GM19099 (cell line): Measurements from ENCODE around the gene DSCAML1.

Source experiments
- POLR2A ChIP-seq: IDR thresholded peaks from 3 replicates; pipeline ENCODE4 v1.6.1; 2011; ENCODE audit warnings: low read depth; ENCODE audit not compliant: insufficient read length; ENCODE audit errors: extremely low read depth

DSCAML1 gene

DNA sequence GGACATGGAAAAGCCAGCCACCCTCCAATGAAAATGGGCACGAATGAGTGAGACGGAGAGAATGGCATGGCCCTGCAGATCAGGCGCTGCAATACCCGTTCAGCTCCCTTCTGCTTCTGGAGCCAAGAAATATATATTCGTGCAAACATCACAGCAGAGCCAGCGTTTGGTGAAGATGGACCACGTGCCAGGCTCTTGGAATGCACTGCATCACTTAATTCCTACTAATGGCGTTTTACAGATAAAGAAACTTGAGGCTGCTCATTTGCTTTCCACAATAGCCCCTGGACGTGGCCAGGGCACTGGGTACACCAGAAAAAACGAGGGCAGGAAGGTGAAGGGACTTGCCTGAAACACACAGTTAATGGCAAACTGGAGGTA is 29.2 kb upstream of the DSCAML1 start:
- TF ChIP-seq POLR2A: no peak

DNA sequence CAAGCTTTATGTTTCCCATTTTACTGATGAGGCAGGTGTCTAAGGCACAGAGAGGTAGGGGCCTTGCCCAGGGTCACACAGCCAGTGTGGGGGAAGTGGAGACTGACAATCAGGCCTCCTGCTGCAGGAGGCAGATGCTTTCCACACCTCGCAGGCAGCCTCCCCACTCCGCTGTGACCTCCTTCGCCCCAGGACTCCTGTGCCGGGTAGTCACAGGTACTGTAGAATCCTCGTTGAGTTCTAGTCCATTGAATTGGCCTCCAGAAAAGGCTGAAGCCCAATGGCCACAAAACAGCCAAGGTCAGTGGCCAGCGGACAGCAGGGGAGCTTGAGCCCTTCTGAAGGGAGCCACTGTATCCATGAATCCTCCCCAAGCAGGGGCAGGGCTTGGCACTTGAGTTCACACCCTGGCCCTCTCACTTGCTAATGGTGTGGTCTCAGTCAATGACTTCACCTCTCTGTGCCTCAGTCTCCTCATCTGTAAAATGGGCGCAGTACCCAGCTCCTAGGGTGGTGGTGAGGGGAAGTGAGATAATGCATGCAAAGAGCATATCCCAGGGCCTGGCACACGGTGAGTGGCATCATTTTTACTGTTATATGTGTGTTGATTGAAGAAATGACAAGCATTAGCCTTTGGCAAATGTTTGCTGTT is 28.6 kb upstream of the DSCAML1 start:
- no peak for TF ChIP-seq POLR2A

DNA sequence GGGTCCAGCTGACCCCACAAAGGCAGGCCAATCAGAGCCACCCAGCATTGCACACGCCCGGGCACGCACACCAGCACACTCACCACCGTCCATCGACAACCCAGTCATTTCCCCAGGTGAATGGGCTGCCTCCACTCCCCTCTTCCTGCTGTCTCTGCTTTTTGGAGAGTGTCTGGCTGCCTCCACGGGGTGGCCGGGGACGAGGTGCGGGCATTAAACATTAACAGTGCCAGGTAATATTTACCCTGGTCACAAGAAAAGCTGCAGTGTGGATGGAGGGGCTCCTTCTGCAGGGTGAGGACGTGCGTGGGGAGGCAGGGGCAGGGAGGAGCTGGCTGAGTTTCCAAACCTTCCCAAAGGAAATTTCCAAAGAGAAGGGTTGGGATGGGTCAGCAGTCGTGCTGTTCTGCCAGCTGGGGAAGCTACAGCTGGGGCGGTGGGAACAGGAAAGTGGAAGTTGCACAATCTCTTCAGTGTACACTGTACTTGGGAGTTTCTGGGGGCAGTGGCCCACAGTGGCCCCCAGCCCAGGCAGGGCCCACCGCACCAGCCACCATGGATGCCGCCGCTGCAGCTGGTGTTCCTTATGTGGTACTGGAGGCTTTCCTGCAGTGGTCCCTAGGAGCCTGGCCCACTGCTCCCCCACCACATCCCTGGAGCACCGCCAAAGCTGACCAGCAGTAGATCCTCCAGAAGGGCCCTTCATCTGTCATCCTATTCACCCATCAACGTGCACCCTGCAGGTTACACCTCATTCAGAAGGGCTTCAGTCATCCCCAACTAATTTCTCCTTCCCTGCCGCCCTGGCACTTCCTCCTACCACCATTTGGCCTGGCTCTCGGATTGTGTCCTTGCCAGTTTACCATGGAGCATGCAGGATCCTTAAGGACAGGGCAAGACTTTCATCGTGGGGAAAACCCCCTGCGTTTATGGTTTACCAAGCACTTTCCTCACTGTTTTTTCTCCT is 27.8 kb upstream of the DSCAML1 start, which contains the start of gene FXYD2:
Gene FXYD2, minus strand, starts transcription at position 174 of the 967 bp plus-strand sequence. Its CDS starts 66 bp downstream, at position 108.
- peak; percentile 27 for TF ChIP-seq POLR2A

DNA sequence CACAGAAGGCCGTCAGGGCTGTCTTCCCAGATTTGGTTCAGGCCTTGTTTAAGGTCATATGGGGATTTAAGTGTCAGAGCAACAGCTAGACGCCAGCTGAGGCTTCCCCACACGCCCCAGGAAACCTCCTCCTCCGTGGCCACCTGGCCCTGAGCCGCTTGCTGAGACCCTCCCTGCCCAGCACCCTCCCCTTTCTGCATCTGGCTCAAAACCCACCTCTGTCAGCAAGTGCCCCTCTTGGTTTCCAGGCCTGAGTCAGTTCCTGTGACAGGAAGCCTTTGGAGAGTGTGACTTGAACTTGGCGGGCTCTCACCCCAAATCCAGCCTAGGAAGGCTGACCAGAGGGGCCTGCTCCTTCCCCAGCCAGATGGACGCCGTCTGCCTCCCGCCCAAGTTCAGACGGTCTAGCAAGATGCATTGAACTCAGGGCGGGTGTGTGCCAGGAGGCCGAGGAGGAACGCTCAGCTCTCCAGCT is 27.0 kb upstream of the DSCAML1 start:
- TF ChIP-seq POLR2A: no peak

DNA sequence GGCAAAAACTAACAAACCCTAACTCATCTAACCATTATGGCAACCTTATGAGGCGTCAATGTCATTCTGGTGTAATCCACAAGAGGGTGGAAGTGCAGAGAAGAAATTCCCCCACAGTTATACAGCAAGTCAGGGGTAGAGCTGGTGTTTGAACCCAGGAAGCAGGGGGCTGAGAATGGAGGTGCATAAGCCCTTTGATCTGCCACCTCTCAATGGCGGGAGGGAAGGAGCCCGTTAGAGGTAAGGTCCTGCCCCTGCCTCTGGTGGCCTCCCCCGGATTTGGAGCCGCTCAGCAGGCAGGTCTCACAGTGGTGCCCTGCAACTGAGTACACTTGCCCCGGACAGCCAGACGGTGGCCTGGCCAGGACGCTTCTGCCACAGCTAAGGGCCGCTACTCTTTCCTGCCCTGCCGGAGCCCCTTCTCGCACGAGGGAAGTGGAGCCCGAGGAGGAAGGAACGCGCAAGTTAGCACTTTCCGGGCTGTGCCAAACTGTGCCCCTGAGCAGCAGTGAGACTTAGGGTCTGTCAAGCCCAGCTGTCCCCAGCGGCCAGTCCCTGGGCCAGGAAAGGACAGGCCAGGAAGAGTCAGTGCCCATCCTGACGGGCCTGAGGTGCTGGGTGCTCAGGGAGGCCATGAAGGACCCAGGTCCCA is 26.4 kb upstream of the DSCAML1 start:
- TF ChIP-seq POLR2A: no peak

DNA sequence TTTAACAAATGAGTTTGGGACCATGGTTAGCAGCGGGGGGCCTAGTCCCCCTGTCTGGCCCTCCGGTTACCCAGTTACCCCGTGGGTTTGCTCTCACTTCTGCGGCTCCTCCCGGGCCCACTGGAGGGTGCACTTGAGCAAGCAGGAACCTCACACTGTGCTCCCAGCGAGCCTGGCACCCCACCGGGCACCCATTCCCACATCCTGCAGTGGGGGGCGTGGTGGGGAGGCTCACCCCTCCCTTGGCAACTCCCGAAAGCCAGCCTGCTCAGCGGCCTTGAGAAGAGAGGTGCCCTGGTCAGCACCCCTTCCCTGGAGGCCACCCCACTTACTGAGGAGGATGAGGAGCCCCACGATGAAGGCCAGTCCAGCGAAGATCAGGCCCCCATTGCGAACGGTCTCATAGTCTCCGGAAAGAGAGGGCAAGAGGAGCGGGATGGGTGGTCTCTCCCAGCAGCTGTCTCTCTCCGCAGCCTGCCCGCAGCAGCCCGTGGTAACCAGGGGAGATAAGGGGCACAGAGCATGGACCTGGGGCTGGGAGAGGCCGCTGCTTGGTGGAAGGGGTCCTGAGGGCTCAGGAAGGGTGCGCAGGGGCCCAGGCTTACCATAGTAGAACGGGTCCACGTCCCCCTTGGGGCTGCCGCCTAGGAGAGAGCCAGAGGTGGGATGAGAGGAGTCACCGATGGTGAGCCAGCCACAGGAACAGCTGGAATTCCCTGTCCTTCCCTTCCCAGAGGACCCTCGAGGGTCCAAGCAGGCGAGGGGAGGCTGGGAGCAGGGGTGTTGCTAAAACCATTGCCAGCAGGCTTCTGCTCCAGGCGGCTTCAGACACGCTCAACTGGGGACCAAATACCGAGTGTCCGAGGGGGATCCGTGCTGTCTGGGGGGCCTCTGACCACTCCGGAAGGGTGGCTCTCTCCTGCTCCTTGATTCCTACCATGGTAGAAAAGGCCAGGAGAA is 25.3 kb upstream of the DSCAML1 start:
- TF ChIP-seq POLR2A: no peak

DNA sequence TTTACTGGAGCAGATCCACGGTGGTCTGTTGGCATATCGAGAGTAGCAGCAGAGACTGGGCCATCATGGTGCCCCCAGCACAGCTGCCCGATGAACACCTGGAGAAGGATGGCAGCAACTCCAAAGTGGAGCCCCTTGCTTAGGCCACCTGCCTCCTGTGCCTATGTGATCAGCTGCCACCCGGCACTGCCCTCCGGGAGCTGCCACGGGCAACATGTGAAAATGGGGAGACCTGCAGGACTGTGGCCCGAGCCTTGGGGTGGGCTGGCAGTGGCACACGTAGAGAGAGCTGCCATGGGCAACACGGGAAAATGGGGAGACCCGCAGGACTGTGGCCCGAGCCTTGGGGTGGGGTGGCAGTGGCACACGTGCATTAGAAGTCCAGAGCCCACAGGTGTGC is 24.4 kb upstream of the DSCAML1 start:
- no peak for TF ChIP-seq POLR2A

DNA sequence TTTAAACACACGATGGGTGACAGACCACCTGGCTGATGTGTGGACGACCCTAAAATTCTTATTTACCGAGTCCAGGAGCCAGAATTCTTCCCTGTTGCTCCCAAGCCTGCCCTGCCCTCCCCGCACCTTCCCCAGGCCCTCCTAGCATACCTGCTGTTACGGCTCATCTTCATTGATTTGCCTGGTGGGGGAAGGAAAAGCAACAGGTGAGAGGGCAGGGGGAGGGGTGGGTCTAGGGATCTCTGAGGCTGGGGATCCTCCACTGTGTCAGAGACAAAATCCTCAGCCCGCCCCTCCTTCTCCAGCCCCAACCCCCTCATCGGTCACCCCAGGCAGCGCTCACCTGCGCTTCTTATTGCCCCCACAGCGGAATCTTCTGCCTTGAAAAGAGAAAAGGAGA is 23.5 kb upstream of the DSCAML1 start:
- no peak for TF ChIP-seq POLR2A

DNA sequence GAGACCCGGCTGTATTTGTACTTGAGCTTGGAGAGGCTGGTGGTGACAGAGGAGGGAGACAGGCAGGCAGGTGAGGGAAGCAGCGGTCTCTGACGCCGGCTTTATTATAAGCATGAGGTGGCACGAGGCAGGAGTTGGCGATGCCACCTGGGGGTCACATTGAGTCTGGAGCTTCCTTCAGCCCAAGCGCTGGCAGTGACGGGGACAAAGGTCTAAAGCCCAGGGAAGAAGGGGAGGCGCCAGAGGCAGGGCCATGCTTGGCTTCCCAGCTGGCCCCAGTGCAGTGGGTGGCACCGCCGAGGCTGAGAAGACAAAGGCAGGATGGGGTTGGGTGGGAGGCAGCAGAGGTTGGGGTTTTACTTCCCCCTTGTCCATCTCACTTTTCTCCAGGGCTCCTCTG is 23.1 kb upstream of the DSCAML1 start:
- TF ChIP-seq POLR2A: no peak

DNA sequence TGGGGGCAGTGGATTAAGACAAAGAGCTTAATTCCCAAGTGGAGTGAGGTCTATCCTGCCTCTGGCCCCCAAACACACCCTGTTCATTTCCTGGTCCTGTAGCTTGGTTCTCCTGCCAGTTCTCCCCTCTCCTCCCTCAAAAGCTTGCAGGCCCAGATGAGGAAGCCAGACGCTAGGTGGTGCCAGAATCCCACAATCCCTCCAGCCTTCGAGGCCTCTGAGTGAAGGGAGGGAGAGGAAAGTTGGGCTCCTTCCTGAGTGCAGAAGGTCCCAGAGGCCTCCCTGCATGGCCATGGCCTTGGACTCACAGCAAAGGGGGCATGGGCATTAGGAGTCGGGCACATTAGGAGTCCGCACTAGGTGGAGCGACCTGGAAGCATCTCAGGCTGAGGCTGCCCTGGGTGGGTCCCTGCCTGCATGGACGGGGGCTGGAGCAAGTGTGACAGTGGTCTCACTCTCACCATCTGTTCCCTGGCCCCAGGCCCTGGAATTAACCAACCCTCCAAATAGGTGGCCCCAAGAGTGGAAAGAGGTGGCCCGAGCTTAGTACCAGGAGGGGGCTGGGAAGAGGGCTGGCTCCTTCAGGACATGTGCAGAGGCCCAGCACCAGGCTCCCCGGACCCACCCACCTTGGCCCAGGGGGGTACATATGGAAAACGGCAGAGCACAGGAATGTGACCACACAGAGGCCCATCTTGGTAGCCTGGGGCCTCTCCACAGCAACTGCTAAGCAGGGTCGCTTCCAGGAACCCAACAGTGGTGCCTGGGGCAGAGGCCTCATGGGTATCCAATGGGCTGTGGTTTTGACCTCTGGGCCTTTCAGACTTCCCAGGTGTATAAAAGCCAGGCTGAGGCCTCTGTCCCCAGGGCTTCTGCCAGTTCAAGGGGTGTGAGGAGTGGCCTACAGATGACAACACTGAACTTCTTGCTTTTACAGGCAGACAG is 22.4 kb upstream of the DSCAML1 start:
- no peak for TF ChIP-seq POLR2A

DNA sequence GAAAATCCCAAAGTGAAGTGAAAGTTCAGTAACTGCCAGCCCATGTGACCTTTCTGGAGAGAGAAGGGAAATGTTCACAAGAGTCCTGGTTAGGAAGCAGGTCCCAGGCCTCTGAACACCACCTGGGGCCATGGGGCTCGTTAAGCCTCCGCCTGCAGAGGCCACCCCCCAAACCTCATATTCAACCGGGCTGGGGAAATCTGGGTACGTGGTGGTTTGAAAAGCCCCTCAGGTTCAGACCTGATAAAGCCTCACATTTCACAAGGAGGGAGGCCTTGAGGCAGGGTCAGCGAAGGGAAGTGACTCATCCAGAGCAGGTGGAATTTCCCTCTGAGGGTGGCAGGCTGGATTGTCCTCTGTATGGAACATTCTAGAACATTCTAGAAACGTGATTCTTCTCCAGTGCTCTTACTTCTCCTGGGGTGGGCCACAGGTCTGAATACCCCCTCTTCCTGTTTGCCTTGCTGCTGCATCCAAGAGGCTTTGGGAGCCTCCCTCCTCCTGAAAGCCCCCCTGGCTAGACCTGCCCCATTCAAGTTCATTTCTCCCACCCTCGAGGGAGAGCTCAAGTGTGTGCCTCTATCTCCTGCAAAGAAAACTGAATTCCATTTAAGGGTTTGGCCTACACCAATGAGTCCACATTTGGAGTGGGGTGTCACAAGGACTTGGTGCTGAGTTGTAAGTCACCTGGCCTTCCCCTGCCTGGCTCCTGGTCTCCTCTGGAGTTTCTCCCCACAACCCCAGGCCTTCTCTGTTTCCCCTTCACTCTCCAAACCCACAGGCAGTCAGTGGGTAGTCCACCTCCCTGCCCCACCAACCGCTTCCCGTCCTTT is 21.2 kb upstream of the DSCAML1 start:
- TF ChIP-seq POLR2A: no peak

DNA sequence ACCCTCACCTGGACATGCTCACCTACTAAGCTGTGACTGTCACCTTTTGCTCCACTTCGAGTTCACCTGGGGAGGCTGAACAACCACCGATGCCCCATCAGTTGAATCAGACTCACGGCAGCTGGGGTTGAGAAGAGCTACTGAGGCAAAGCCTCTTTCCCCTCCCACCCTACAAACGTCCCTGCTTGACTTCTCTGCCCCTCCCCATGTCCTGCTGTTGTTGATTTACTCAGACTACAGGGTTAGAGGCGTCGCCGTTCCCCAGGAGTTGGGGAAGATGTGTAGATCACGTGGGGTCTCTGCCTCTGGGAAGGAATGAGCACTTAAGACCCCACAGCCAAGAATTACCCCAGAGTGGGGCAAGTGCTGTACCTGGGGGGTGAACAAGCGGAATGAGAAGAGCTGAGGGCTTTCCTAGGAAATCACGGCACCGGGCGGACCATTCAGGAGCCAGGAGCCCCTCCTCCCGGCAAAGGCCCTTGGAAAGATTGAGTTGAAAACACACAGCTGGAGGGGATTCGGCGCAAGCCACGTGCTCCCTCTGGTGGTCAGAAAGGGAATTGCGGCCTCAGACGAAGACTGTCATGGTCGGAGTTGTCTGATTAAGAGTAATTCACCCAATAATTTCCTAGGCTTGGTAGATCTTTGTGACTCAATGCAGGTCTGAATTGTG is 20.5 kb upstream of the DSCAML1 start:
- peak; percentile 67 for TF ChIP-seq POLR2A
